OCI-LY7 (cell line): Measurements from ENCODE around the gene CRYL1.

Source experiments
- CTCF ChIP-seq: fragments of 200-600 bp; sonication (generic); conservative IDR thresholded peaks from 2 replicates; pipeline ENCODE4 v1.5.1; 2014; ENCODE audit warnings: mild to moderate bottlenecking, antibody characterized with exemption, low read length, moderate library complexity, mixed read lengths
- EZH2phosphoT487 ChIP-seq: fragments of 200-600 bp; sonication (generic); IDR thresholded peaks from 2 replicates; pipeline ENCODE4 v1.6.1; 2018; ENCODE audit warnings: low read depth, borderline replicate concordance, mild to moderate bottlenecking, mixed run types, antibody characterized with exemption, low read length, moderate library complexity, mixed read lengths

- TF ChIP-seq CTCF (no peak), EZH2phosphoT487 (no peak)
Observed at GRCh38 chr13:20501120-20501519, 24.5 kb downstream of the CRYL1 start.
